ENCODE data around the gene UMODL1. TPM values are rescaled to one million over a fixed set of nuclear protein-coding genes. Genes with fewer than 3 reads are reported as not detected.

Gene UMODL1
- total and polyA plus RNA-seq, 10 donors, result 0.02 to 0.85 (median 0.09) TPM; not detected in 3

GRCh38 chr21:42102076-42102475 lies 31.0 kb downstream of the UMODL1 start:
- DNase-seq, result no peak
- WGBS, 5 donors, result 51 to 65% (median 59%) methylated on average over 6 of the region's 6 CpGs
- no peak overlapping the region for H3K4me3 ChIP-seq
- peaks cover 0 to 25% (median 4%) of the 10 kb centered on the region in 6 donors for H3K4me1 ChIP-seq
- no peaks in the 10 kb centered on the region for H3K9me3 ChIP-seq
- TF ChIP-seq POLR2A (IDR thresholded peaks at IDR 0.05), result no peak
- TF ChIP-seq POLR2AphosphoS5 (IDR thresholded peaks at IDR 0.05), result no peak
- no peak for TF ChIP-seq CTCF (IDR thresholded peaks at IDR 0.05 in 8 of 11, conservative IDR thresholded peaks at IDR 0.05 in 3 of 11)
- H3K27ac ChIP-seq, result no peak overlapping the region
- no peaks in the 10 kb centered on the region for H3K36me3 ChIP-seq
- H3K27me3 ChIP-seq (replicated peaks in 1 of 7), result peaks cover 0 to 4% (median 0%) of the 10 kb centered on the region in 7 donors
- intact Hi-C loops (cut with DNase I; ENCODE audit: low total_unique reads), result no loop called here

GRCh38 chr21:42102526-42102925 lies 31.4 kb downstream of the UMODL1 start:
- peaks cover 0 to 25% (median 6%) of the 10 kb centered on the region in 6 donors for H3K4me1 ChIP-seq
- H3K27ac ChIP-seq, result no peak overlapping the region
- no peak overlapping the region for H3K4me3 ChIP-seq
- intact Hi-C loops (cut with DNase I; ENCODE audit: low total_unique reads), result no loop called here
- TF ChIP-seq POLR2A (IDR thresholded peaks at IDR 0.05), result no peak
- no peak for TF ChIP-seq CTCF (IDR thresholded peaks at IDR 0.05 in 8 of 11, conservative IDR thresholded peaks at IDR 0.05 in 3 of 11)
- TF ChIP-seq POLR2AphosphoS5 (IDR thresholded peaks at IDR 0.05), result no peak
- peaks cover 0 to 4% (median 0%) of the 10 kb centered on the region in 7 donors for H3K27me3 ChIP-seq (replicated peaks in 1 of 7)
- no peaks in the 10 kb centered on the region for H3K36me3 ChIP-seq
- no peaks in the 10 kb centered on the region for H3K9me3 ChIP-seq
- no peak for DNase-seq
- 50 to 94% (median 86%) methylated on average over 1 to 5 of the region's 5 CpGs for WGBS, 5 donors

- Histone ChIP-seq H3K36me3 (no peaks in the 10 kb centered on the region), H3K4me1 (peaks cover 0 to 25% (median 10%) of the 10 kb centered on the region in 6 donors), H3K4me3 (no peak overlapping the region), H3K27ac (no peak overlapping the region), H3K27me3 (replicated peaks in 1 of 7) (peaks cover 0 to 4% (median 0%) of the 10 kb centered on the region in 7 donors), H3K9me3 (no peaks in the 10 kb centered on the region)
- 70 to 92% (median 82%) methylated on average over 1 of the region's 1 CpG for WGBS, 5 donors
- intact Hi-C loops (cut with DNase I; ENCODE audit: low total_unique reads), result no loop called here
- TF ChIP-seq POLR2A (IDR thresholded peaks at IDR 0.05) (no peak), CTCF (IDR thresholded peaks at IDR 0.05 in 8 of 11, conservative IDR thresholded peaks at IDR 0.05 in 3 of 11) (no peak), POLR2AphosphoS5 (IDR thresholded peaks at IDR 0.05) (no peak)
- DNase-seq, result no peak
Observed at GRCh38 chr21:42102991-42103390, 31.9 kb downstream of the UMODL1 start.

GRCh38 chr21:42103843-42104242 lies 32.7 kb downstream of the UMODL1 start:
- no peaks in the 10 kb centered on the region for H3K9me3 ChIP-seq
- no peaks in the 10 kb centered on the region for H3K36me3 ChIP-seq
- no peak for DNase-seq
- H3K4me1 ChIP-seq, result peaks cover 3 to 23% (median 15%) of the 10 kb centered on the region in 6 donors
- no peak overlapping the region for H3K4me3 ChIP-seq
- no peak for TF ChIP-seq POLR2A (IDR thresholded peaks at IDR 0.05)
- no peak for TF ChIP-seq CTCF (IDR thresholded peaks at IDR 0.05 in 8 of 11, conservative IDR thresholded peaks at IDR 0.05 in 3 of 11)
- TF ChIP-seq POLR2AphosphoS5 (IDR thresholded peaks at IDR 0.05), result no peak
- H3K27ac ChIP-seq, result no peak overlapping the region
- peaks cover 0 to 4% (median 0%) of the 10 kb centered on the region in 7 donors for H3K27me3 ChIP-seq (replicated peaks in 1 of 7)
- intact Hi-C loops (cut with DNase I; ENCODE audit: low total_unique reads), result no loop called here
- WGBS, 5 donors, result 88 to 96% (median 93%) methylated on average over 13 of the region's 13 CpGs
